Liver (tissue), 3 donors: ENCODE data around the gene FER.
A peak's percentile ranks its signal among the peaks of the same experiment; 100 is the strongest.

ENCODE experiments used
- CTCF ChIP-seq: fragments of 150-350 bp; IDR thresholded peaks from 2 replicates; pipeline ENCODE4 v1.5.1; 2017; ENCODE audit warnings: improper control_type of control experiment, low read depth, low read length; ENCODE audit not compliant: missing input control
- EGR1 ChIP-seq, 2 donors: IDR thresholded peaks; 2 replicates each; pipeline ENCODE4 v1.6.1; 2016 to 2018; ENCODE audit warnings: antibody characterized with exemption in 2 of 2, low read depth in 2 of 2
- FOXA1 ChIP-seq: IDR thresholded peaks from 2 replicates; pipeline ENCODE4 v1.6.1; 2016; ENCODE audit warnings: antibody characterized with exemption
- JUND ChIP-seq, 2 donors: IDR thresholded peaks; 2 replicates each; pipeline ENCODE4 v1.6.1; 2016; ENCODE audit warnings: antibody characterized with exemption in 2 of 2
- RAD21 ChIP-seq, 2 donors: IDR thresholded peaks; 2 replicates each; pipeline ENCODE4 v1.6.1; 2016; ENCODE audit warnings: antibody characterized with exemption in 2 of 2, mild to moderate bottlenecking in 2 of 2
- REST ChIP-seq: IDR thresholded peaks from 2 replicates; pipeline ENCODE4 v1.6.1; 2016; ENCODE audit warnings: antibody characterized with exemption, mild to moderate bottlenecking
- SP1 ChIP-seq: IDR thresholded peaks from 2 replicates; pipeline ENCODE4 v1.6.1; 2018; ENCODE audit warnings: antibody characterized with exemption, mild to moderate bottlenecking
- TAF1 ChIP-seq: conservative IDR thresholded peaks from 2 replicates; pipeline ENCODE4 v1.6.1; 2016; ENCODE audit warnings: antibody characterized with exemption, mild to moderate bottlenecking
- YY1 ChIP-seq: IDR thresholded peaks from 2 replicates; pipeline ENCODE4 v1.6.1; 2016; ENCODE audit warnings: antibody characterized with exemption, mild to moderate bottlenecking
- ZBTB33 ChIP-seq: IDR thresholded peaks from 2 replicates; pipeline ENCODE4 v1.6.1; 2016; ENCODE audit warnings: antibody characterized with exemption
- TF ChIP-seq, protein P1 (sequence below): IDR thresholded peaks from 2 replicates; pipeline ENCODE4 v1.6.1; 2016; ENCODE audit warnings: antibody characterized with exemption
- donor health status: healthy.
- donor health status: healthy.

DNA sequence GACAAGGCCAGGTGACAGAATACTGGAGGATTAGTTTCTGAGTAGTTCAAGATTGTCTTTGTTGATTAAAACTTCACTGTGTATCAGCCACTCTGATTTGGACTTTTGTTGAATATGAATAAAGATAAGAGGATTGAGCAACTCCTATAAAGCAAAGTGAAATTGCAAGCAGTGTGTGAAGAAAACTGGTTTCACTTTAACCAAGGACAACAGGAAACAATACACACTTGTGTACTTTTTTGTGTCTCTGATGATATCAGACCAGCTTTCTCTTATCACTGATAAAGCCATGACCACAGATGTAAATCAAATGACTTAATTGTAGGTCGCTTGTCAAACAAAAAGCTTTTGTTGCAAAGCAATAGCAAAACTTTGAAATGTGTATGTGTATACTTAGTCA, 268.6 kb downstream of the FER start:
- TF ChIP-seq FOXA1: no peak
- TF ChIP-seq JUND (IDR thresholded peaks at IDR 0.05): no peak
- no peak for TF ChIP-seq REST
- TF ChIP-seq CTCF: no peak
- TF ChIP-seq TAF1: no peak
- TF ChIP-seq, protein P1, sequence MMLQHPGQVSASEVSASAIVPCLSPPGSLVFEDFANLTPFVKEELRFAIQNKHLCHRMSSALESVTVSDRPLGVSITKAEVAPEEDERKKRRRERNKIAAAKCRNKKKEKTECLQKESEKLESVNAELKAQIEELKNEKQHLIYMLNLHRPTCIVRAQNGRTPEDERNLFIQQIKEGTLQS: no peak
- no peak for TF ChIP-seq ZBTB33
- TF ChIP-seq RAD21 (IDR thresholded peaks at IDR 0.05): peak in 1 of 2 donors; percentile 3
- no peak for TF ChIP-seq SP1
- no peak for TF ChIP-seq EGR1 (IDR thresholded peaks at IDR 0.05; ENCODE audit: low read depth in 2 of 2)
- TF ChIP-seq YY1: no peak
